Dendritic cell treated with granulocyte-macrophage colony-stimulating factor and Interleukin-4, amounts not matched to agents 40 ng/mL and 50 ng/mL, for 4 days (primary cell): ENCODE results near the gene TP53BP2.
A peak's percentile ranks its signal among the peaks of the same experiment; 100 is the strongest.
"Not testable (repeated sequence)": the region's sequence is repeated elsewhere in the genome, so short reads cannot be mapped to it uniquely, and the experiment has no call there.

ENCODE experiments used
- H3K27ac Mint-ChIP-seq: one replicate; pipeline ENCODE4 v1.8.0; 2022; ENCODE audit warnings: mild to moderate bottlenecking, mixed read lengths
- H3K27me3 Mint-ChIP-seq: one replicate; pipeline ENCODE4 v1.8.0; 2022; ENCODE audit warnings: mild to moderate bottlenecking, mixed read lengths
- H3K36me3 Mint-ChIP-seq: one replicate; pipeline ENCODE4 v1.8.0; 2022; ENCODE audit warnings: low read depth, mixed read lengths
- H3K4me1 Mint-ChIP-seq: one replicate; pipeline ENCODE4 v1.8.0; 2022; ENCODE audit warnings: low read depth, mixed read lengths
- H3K4me3 Mint-ChIP-seq: one replicate; pipeline ENCODE4 v1.8.0; 2022; ENCODE audit warnings: mild to moderate bottlenecking, moderate library complexity, mixed read lengths
- H3K9me3 Mint-ChIP-seq: one replicate; pipeline ENCODE4 v1.8.0; 2022; ENCODE audit warnings: mixed read lengths
- intact Hi-C: fragments of 100-400 bp; cut with micrococcal nuclease; formaldehyde crosslinking; loops from one replicate; pipeline ENCODE4 v1.15.0; 2022

TP53BP2 gene

GRCh38 chr1:223754681-223755431 lies 90.9 kb downstream of the TP53BP2 start:
- Mint-ChIP-seq H3K9me3 (no peaks in the 10 kb centered on the region), H3K27ac (no peak overlapping the region), H3K36me3 (peaks cover 98% of the 10 kb centered on the region), H3K4me1 (no peaks in the 10 kb centered on the region), H3K4me3 (no peak overlapping the region), H3K27me3 (no peaks in the 10 kb centered on the region)
- intact Hi-C loops, result no loop called here

- intact Hi-C loops, result no loop called here
- Mint-ChIP-seq H3K4me3 (no peak overlapping the region), H3K36me3 (peaks cover 96% of the 10 kb centered on the region), H3K9me3 (no peaks in the 10 kb centered on the region), H3K27ac (no peak overlapping the region), H3K27me3 (no peaks in the 10 kb centered on the region), H3K4me1 (peaks cover 11% of the 10 kb centered on the region)
These were observed 92.8 kb downstream of the TP53BP2 start for GRCh38 chr1:223752721-223753515.

GRCh38 chr1:223751696-223752095 lies 94.1 kb downstream of the TP53BP2 start:
- intact Hi-C loops, result no loop called here
- no peaks in the 10 kb centered on the region for H3K27me3 Mint-ChIP-seq
- H3K4me3 Mint-ChIP-seq, result no peak overlapping the region

GRCh38 chr1:223750730-223751570 lies 94.8 kb downstream of the TP53BP2 start:
- H3K4me3 Mint-ChIP-seq, result no peak overlapping the region
- no peak overlapping the region for H3K27ac Mint-ChIP-seq
- no peaks in the 10 kb centered on the region for H3K27me3 Mint-ChIP-seq
- intact Hi-C loops, result no loop called here
- peaks cover 96% of the 10 kb centered on the region for H3K36me3 Mint-ChIP-seq
- no peaks in the 10 kb centered on the region for H3K9me3 Mint-ChIP-seq
- peaks cover 22% of the 10 kb centered on the region for H3K4me1 Mint-ChIP-seq

More at GRCh38 chr1:223751696-223752095, 94.1 kb downstream of the TP53BP2 start:
- Mint-ChIP-seq H3K36me3 (peaks cover 96% of the 10 kb centered on the region), H3K9me3 (no peaks in the 10 kb centered on the region), H3K27ac (no peak overlapping the region), H3K4me1 (peaks cover 22% of the 10 kb centered on the region)

- H3K27ac Mint-ChIP-seq, result peak overlapping the region; percentile 66
- no peaks in the 10 kb centered on the region for H3K27me3 Mint-ChIP-seq
- H3K36me3 Mint-ChIP-seq, result peaks cover 98% of the 10 kb centered on the region
- peaks cover 22% of the 10 kb centered on the region for H3K4me1 Mint-ChIP-seq
- H3K4me3 Mint-ChIP-seq, result peak overlapping the region; percentile 70
- intact Hi-C loops, result loop anchor here (1.0 kb wide), 2 partner anchors 36 to 51 kb away; no protein-coding TSS in a partner anchor
- H3K9me3 Mint-ChIP-seq, result no peaks in the 10 kb centered on the region
These were observed 96.7 kb downstream of the TP53BP2 start for GRCh38 chr1:223748773-223749733.

GRCh38 chr1:223748405-223748772 lies 97.4 kb downstream of the TP53BP2 start:
- H3K4me3 Mint-ChIP-seq, result peak overlapping the region; percentile 70
- H3K27me3 Mint-ChIP-seq, result no peaks in the 10 kb centered on the region
- H3K36me3 Mint-ChIP-seq, result peaks cover 98% of the 10 kb centered on the region
- no peaks in the 10 kb centered on the region for H3K9me3 Mint-ChIP-seq
- intact Hi-C loops, result no loop called here
- H3K27ac Mint-ChIP-seq, result peak overlapping the region; percentile 66
- peaks cover 22% of the 10 kb centered on the region for H3K4me1 Mint-ChIP-seq

GRCh38 chr1:223747838-223748335 lies 97.9 kb downstream of the TP53BP2 start:
- intact Hi-C loops, result no loop called here
- no peak overlapping the region for H3K4me3 Mint-ChIP-seq

GRCh38 chr1:223745731-223746130 lies 100.0 kb downstream of the TP53BP2 start:
- H3K4me3 Mint-ChIP-seq, result no peak overlapping the region
- peaks cover 30% of the 10 kb centered on the region for H3K4me1 Mint-ChIP-seq
- H3K27me3 Mint-ChIP-seq, result no peaks in the 10 kb centered on the region
- intact Hi-C loops, result no loop called here
- H3K9me3 Mint-ChIP-seq, result no peaks in the 10 kb centered on the region
- H3K36me3 Mint-ChIP-seq, result peaks cover 88% of the 10 kb centered on the region
- no peak overlapping the region for H3K27ac Mint-ChIP-seq

More at GRCh38 chr1:223747838-223748335, 97.9 kb downstream of the TP53BP2 start:
- Mint-ChIP-seq H3K27ac (no peak overlapping the region), H3K4me1 (peaks cover 27% of the 10 kb centered on the region), H3K9me3 (no peaks in the 10 kb centered on the region), H3K27me3 (no peaks in the 10 kb centered on the region), H3K36me3 (peaks cover 98% of the 10 kb centered on the region)

- intact Hi-C loops, result no loop called here
- H3K27me3 Mint-ChIP-seq, result no peaks in the 10 kb centered on the region
- H3K27ac Mint-ChIP-seq, result no peak overlapping the region
- H3K4me1 Mint-ChIP-seq, result peaks cover 20% of the 10 kb centered on the region
- H3K36me3 Mint-ChIP-seq, result peaks cover 86% of the 10 kb centered on the region
- H3K9me3 Mint-ChIP-seq, result no peaks in the 10 kb centered on the region
- no peak overlapping the region for H3K4me3 Mint-ChIP-seq
These were observed 102.8 kb downstream of the TP53BP2 start for GRCh38 chr1:223742856-223743517.

GRCh38 chr1:223741861-223742260 lies 103.9 kb downstream of the TP53BP2 start:
- Mint-ChIP-seq H3K36me3 (peaks cover 81% of the 10 kb centered on the region), H3K9me3 (no peaks in the 10 kb centered on the region), H3K27ac (peak overlapping the region; percentile 44), H3K4me1 (peaks cover 13% of the 10 kb centered on the region), H3K4me3 (no peak overlapping the region), H3K27me3 (no peaks in the 10 kb centered on the region)
- intact Hi-C loops, result no loop called here

- Mint-ChIP-seq H3K4me1 (peaks cover 13% of the 10 kb centered on the region), H3K36me3 (peaks cover 80% of the 10 kb centered on the region)
- H3K4me3 Mint-ChIP-seq, H3K27me3 Mint-ChIP-seq, H3K27ac Mint-ChIP-seq, H3K9me3 Mint-ChIP-seq, intact Hi-C loops: not testable (repeated sequence)
These were observed 105.6 kb downstream of the TP53BP2 start for GRCh38 chr1:223740038-223740736.
